Vagina (tissue), 2 donors: Measurements from ENCODE around the gene ANXA2R.
"Not testable (repeated sequence)": the region's sequence is repeated elsewhere in the genome, so short reads cannot be mapped to it uniquely, and the experiment has no call there.

Experiments
- CTCF ChIP-seq, 3 experiments: fragments of 450-650 bp in 2 of 3; fragments of 200-600 bp in 1 of 3; sonication (generic) in 1 of 3; IDR thresholded peaks; one replicate each; pipeline ENCODE4 v1.5.1; 2017 to 2019; ENCODE audit warnings: antibody characterized with exemption in 3 of 3, mild to moderate bottlenecking in 2 of 3, moderate library complexity in 2 of 3
- POLR2A ChIP-seq, 2 donors: fragments of 450-650 bp; IDR thresholded peaks; one replicate each; pipeline ENCODE4 v1.6.1; 2017; ENCODE audit warnings: antibody characterized with exemption in 2 of 2, mild to moderate bottlenecking in 2 of 2, moderate library complexity in 2 of 2
- POLR2AphosphoS5 ChIP-seq, 2 donors: sonication (generic); formaldehyde crosslinking; IDR thresholded peaks; one replicate each; pipeline ENCODE4 v1.9.0; 2017; ENCODE audit warnings: antibody characterized with exemption in 2 of 2, mild to moderate bottlenecking in 2 of 2, low read depth in 1 of 2; ENCODE audit not compliant: insufficient read depth in 1 of 2

GRCh38 chr5:43084468-43084867 is 44.3 kb upstream of the ANXA2R start:
- not testable (repeated sequence) for TF ChIP-seq CTCF (IDR thresholded peaks at IDR 0.05); POLR2A (IDR thresholded peaks at IDR 0.05); POLR2AphosphoS5 (IDR thresholded peaks at IDR 0.05; ENCODE audit: insufficient read depth in 1 of 2, low read depth in 1 of 2)
